ENCODE measurements around the gene UNC45A. TPM values are rescaled to one million over a fixed set of nuclear protein-coding genes. Genes with fewer than 3 reads are reported as not detected.

The UNC45A gene
- polyA plus RNA-seq, 3 donors, result 29.3 to 42.6 (median 30.4) TPM

DNA sequence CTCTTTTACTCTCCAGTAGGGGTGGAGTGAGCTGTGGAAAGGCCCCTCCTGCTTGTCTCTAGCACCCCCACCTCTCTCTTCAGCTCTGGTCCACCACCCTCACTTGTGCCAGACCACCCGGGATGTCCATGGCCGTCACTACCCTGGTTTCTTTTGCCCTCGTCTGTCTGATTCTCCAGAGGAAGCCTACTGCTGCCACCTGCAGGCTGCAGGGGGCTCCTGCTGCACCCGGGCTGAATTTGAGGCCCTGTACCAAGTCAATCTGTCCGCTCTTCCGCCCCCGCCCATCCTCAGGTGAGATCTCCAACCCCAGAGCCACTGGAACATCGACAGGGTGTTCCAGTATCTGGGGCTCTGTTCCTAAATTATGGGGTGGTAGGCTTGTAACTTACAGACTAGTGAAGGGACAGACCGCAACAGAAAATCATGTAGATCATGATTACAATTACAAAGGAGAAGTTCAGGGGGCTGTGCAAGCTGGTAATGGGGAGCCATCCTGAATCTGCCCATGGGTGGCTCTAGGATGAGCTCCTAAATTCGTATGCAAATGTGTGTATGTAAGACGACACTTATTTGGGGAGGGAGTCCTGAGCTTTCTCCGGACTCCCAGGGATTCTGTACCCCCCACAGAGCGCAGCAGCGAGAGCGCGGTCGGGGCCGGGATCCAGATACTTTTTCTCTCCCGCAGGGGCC is 683 bp upstream of the UNC45A start:
- Mint-ChIP-seq H3K4me3 (peak overlapping the region; percentile 81 to 92), H3K27ac (peak overlapping the region; percentile 72 to 93 (median 90)), H3K9me3 (no peaks in the 10 kb centered on the region), H3K27me3 (ENCODE audit: low read depth in 3 of 3) (peaks cover 0 to 2% (median 0%) of the 10 kb centered on the region in 3 donors), H3K4me1 (peaks cover 42% of the 10 kb centered on the region), H3K36me3 (peaks cover 16 to 20% of the 10 kb centered on the region in 2 donors)
- Histone ChIP-seq H3K79me2 (ENCODE audit: insufficient read depth, low read length) (peaks cover 26% of the 10 kb centered on the region), H3K9me3 (replicated peaks in 1 of 2; ENCODE audit: control insufficient read depth in 1 of 2, insufficient read depth in 1 of 2, low read length in 2 of 2) (no peaks in the 10 kb centered on the region), H3K4me1 (ENCODE audit: control insufficient read depth in 1 of 2, insufficient read depth in 2 of 2, low read length in 2 of 2) (peaks cover 46 to 68% of the 10 kb centered on the region in 2 donors), H4K20me1 (ENCODE audit: insufficient read depth, low read length) (no peaks in the 10 kb centered on the region), H3K4me2 (replicated peaks; ENCODE audit: extremely low read depth, low read length, poor library complexity, severe bottlenecking) (peak overlapping the region; percentile 72), H3K36me3 (replicated peaks in 1 of 2; ENCODE audit: control insufficient read depth in 1 of 2, insufficient read depth in 2 of 2, low read length in 2 of 2) (peaks cover 2 to 12% of the 10 kb centered on the region in 2 donors), H2AFZ (ENCODE audit: insufficient read depth, low read depth, low read length, poor library complexity, severe bottlenecking) (peak overlapping the region; percentile 96), H3K9ac (ENCODE audit: insufficient read depth, low read length, poor library complexity, severe bottlenecking) (peak overlapping the region; percentile 75), H3K4me3 (replicated peaks in 1 of 3; ENCODE audit: low read depth in 2 of 3, low read length in 3 of 3) (peak overlapping the region; percentile 75 to 81 (median 80)), H3K27me3 (ENCODE audit: control insufficient read depth in 2 of 2, insufficient read depth in 2 of 2, low read length in 2 of 2) (no peaks in the 10 kb centered on the region), H3K27ac (ENCODE audit: low read depth in 1 of 2, low read length in 2 of 2) (peak overlapping the region; percentile 17 to 80)
- intact Hi-C loops (cut with micrococcal nuclease), result loop anchor here (1.0 to 5.0 kb wide), 3 partner anchors 19 to 37 kb away; partner anchors contain the start of gene MAN2A2 (in 1 of the 2)
- peak; percentile 73 to 78 (median 78) for DNase-seq
- TF ChIP-seq, protein P1, sequence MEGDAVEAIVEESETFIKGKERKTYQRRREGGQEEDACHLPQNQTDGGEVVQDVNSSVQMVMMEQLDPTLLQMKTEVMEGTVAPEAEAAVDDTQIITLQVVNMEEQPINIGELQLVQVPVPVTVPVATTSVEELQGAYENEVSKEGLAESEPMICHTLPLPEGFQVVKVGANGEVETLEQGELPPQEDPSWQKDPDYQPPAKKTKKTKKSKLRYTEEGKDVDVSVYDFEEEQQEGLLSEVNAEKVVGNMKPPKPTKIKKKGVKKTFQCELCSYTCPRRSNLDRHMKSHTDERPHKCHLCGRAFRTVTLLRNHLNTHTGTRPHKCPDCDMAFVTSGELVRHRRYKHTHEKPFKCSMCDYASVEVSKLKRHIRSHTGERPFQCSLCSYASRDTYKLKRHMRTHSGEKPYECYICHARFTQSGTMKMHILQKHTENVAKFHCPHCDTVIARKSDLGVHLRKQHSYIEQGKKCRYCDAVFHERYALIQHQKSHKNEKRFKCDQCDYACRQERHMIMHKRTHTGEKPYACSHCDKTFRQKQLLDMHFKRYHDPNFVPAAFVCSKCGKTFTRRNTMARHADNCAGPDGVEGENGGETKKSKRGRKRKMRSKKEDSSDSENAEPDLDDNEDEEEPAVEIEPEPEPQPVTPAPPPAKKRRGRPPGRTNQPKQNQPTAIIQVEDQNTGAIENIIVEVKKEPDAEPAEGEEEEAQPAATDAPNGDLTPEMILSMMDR (IDR thresholded peaks at IDR 0.05), result peak; percentile 93
- 0% methylated on average over 11 of the region's 19 CpGs for WGBS (ENCODE audit: insufficient coverage)

DNA sequence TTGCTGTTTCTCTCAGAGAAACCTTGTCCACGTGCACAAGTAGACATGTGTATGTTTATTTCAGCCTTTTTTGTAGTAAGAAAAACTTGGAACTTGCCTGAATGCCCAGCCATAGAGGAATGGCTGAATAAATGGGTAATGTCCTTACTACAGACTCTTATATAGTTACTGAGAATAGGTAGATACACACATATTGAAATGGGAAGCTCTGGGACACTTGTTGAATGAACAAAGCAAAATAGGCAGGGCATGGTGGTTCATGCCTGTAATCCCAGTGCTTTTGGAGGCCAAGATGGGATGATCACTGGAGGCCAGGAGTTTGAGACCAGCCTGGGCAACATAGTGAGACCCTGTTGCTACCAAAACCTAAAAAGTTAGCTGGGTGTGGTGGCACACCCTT is 1.7 kb downstream of the UNC45A start:
- peaks cover 15% of the 10 kb centered on the region for H3K79me2 ChIP-seq (ENCODE audit: insufficient read depth, low read length)
- TF ChIP-seq, protein P1 (IDR thresholded peaks at IDR 0.05), result no peak
- peaks cover 23 to 36% of the 10 kb centered on the region in 2 donors for H3K36me3 ChIP-seq (replicated peaks in 1 of 2; ENCODE audit: control insufficient read depth in 1 of 2, insufficient read depth in 2 of 2, low read length in 2 of 2)
- no peaks in the 10 kb centered on the region for H4K20me1 ChIP-seq (ENCODE audit: insufficient read depth, low read length)
- H3K27me3 ChIP-seq (ENCODE audit: control insufficient read depth in 2 of 2, insufficient read depth in 2 of 2, low read length in 2 of 2), result no peaks in the 10 kb centered on the region
- no peak overlapping the region for H2AFZ ChIP-seq (ENCODE audit: insufficient read depth, low read depth, low read length, poor library complexity, severe bottlenecking)
- Mint-ChIP-seq H3K4me3 (no peak overlapping the region), H3K27ac (no peak overlapping the region), H3K36me3 (peaks cover 38 to 44% of the 10 kb centered on the region in 2 donors), H3K9me3 (no peaks in the 10 kb centered on the region), H3K27me3 (ENCODE audit: low read depth in 3 of 3) (peaks cover 0 to 2% (median 2%) of the 10 kb centered on the region in 3 donors), H3K4me1 (peaks cover 28% of the 10 kb centered on the region)
- no peak for DNase-seq
- no peak overlapping the region for H3K4me2 ChIP-seq (replicated peaks; ENCODE audit: extremely low read depth, low read length, poor library complexity, severe bottlenecking)
- intact Hi-C loops (cut with micrococcal nuclease), result no loop called here
- no peak overlapping the region for H3K9ac ChIP-seq (ENCODE audit: insufficient read depth, low read length, poor library complexity, severe bottlenecking)
- H3K4me1 ChIP-seq (ENCODE audit: control insufficient read depth in 1 of 2, insufficient read depth in 2 of 2, low read length in 2 of 2), result peaks cover 30 to 44% of the 10 kb centered on the region in 2 donors
- WGBS (ENCODE audit: insufficient coverage), result no CpG with 5 or more reads among the region's 1 CpG
- H3K4me3 ChIP-seq (replicated peaks in 1 of 3; ENCODE audit: low read depth in 2 of 3, low read length in 3 of 3), result no peak overlapping the region
- H3K27ac ChIP-seq (ENCODE audit: low read depth in 1 of 2, low read length in 2 of 2), result no peak overlapping the region
- no peaks in the 10 kb centered on the region for H3K9me3 ChIP-seq (replicated peaks in 1 of 2; ENCODE audit: control insufficient read depth in 1 of 2, insufficient read depth in 1 of 2, low read length in 2 of 2)

Measured in CD14-positive monocyte (primary cell).